Smooth muscle cell (in vitro differentiated cells): Measurements from ENCODE around the gene NUP210L. TPM values are rescaled to one million over a fixed set of nuclear protein-coding genes. Genes with fewer than 3 reads are reported as not detected.

ENCODE experiments used
- DNase-seq: peaks from one replicate; lab custom pipeline; 2025; ENCODE audit not compliant: unreplicated experiment; lab: John Stamatoyannopoulos, UW
- H2AFZ ChIP-seq: fragments of 200-600 bp; sonication (generic); 2 replicates; pipeline ENCODE4 v1.6.0; 2016; ENCODE audit warnings: antibody characterized with exemption, low read depth, mild to moderate bottlenecking
- H3F3A ChIP-seq: fragments of 200-600 bp; sonication (generic); 2 replicates; pipeline ENCODE4 v1.6.0; 2017; ENCODE audit warnings: antibody characterized with exemption, low read depth
- H3K27ac ChIP-seq: fragments of 200-600 bp; sonication (generic); 2 replicates; pipeline ENCODE4 v1.5.1; 2016; ENCODE audit warnings: low read depth, mild to moderate bottlenecking
- H3K27me3 ChIP-seq: fragments of 200-600 bp; sonication (generic); 2 replicates; pipeline ENCODE4 v1.6.1; 2016; ENCODE audit warnings: low read depth, mild to moderate bottlenecking
- H3K36me3 ChIP-seq: fragments of 200-600 bp; sonication (generic); 2 replicates; pipeline ENCODE4 v1.5.1; 2016; ENCODE audit warnings: low read depth
- H3K4me1 ChIP-seq: fragments of 200-600 bp; sonication (generic); 2 replicates; pipeline ENCODE4 v1.5.1; 2016; ENCODE audit warnings: low read depth
- H3K4me2 ChIP-seq: fragments of 200-600 bp; sonication (generic); 2 replicates; pipeline ENCODE4 v1.6.0; 2016; ENCODE audit warnings: mild to moderate bottlenecking
- H3K4me3 ChIP-seq: fragments of 200-600 bp; sonication (generic); 2 replicates; pipeline ENCODE4 v1.5.1; 2016; ENCODE audit warnings: mild to moderate bottlenecking
- H3K79me2 ChIP-seq: fragments of 200-600 bp; sonication (generic); 2 replicates; pipeline ENCODE4 v1.6.0; 2016; ENCODE audit warnings: low read depth, mild to moderate bottlenecking
- H3K9ac ChIP-seq: fragments of 200-600 bp; sonication (generic); 2 replicates; pipeline ENCODE4 v1.6.0; 2016; ENCODE audit warnings: low read depth
- H3K9me3 ChIP-seq: fragments of 200-600 bp; sonication (generic); replicated peaks from 2 replicates; pipeline ENCODE4 v1.5.1; 2016; ENCODE audit warnings: low read depth
- H4K20me1 ChIP-seq: fragments of 200-600 bp; sonication (generic); 2 replicates; pipeline ENCODE4 v1.6.0; 2016; ENCODE audit warnings: low read depth
- CTCF ChIP-seq: fragments of 200-600 bp; sonication (generic); IDR thresholded peaks from 2 replicates; pipeline ENCODE4 v1.5.1; 2017; ENCODE audit warnings: borderline replicate concordance, mild to moderate bottlenecking, antibody characterized with exemption; ENCODE audit not compliant: insufficient read depth, poor library complexity, severe bottlenecking
- WGBS: methylation state at CpG from one replicate; pipeline ENCODE4 v1.1.7; 2016; ENCODE audit warnings: low lambda C conversion rate; 5-methylcytosine and 5-hydroxymethylcytosine counted together
- polyA plus RNA-seq: library from polyadenylated mRNA; unstranded; fragments of >200 nt; fragmentation: Nextera tagmentation; extraction: Ambion mirVana; gene quantifications from 2 replicates; pipeline ENCODE4 v1.2.1, GENCODE V29; 2016
- total RNA-seq: library from RNA; depleted of rRNA; stranded (reverse); fragments of >200 nt; gene quantifications from 2 replicates; pipeline ENCODE4 v1.2.3, GENCODE V29; 2014

NUP210L gene
- total and polyA plus RNA-seq, 2 experiments from 2014 or later = 0.90 TPM; not detected in 1

DNA sequence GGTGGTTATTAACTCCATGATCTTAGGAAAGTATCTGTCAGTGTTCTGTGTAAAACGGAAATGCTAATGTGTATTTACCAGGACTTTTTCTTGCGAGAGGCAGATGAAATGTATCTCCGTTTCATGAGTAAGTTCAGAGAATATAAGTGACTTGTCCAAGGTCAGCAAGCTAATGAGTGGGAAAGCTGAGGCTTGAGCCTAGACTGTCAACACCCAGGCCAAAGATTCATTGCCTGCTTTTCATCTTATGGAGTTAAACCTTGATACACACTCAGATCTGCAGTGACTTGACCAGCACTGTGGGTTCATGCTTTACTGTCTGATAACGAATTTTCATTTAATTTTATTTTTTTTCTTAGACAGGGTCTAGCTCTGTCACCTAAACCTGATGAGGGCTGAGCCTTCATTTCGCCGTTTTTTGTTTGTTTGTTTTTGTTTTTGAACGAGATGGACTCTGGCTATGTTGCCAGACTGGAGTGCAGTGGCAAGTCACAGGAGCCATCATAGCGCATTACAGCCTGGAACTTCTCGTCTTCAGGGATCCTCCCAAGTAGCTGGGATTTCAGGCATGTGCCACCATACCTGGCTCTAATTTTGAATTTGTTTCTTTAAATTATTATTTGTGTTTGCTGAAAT is 176.5 kb downstream of the NUP210L start:
- no peak for DNase-seq
- WGBS = 78% methylated on average over 9 of the region's 9 CpGs
- Histone ChIP-seq H3K4me3 (peak overlapping the region; percentile 82), H3K79me2 (peaks cover 18% of the 10 kb centered on the region), H3K4me1 (peaks cover 8% of the 10 kb centered on the region), H3K27me3 (no peaks in the 10 kb centered on the region), H3K9me3 (no peaks in the 10 kb centered on the region), H2AFZ (peak overlapping the region; percentile 64), H3F3A (peaks cover 19% of the 10 kb centered on the region), H3K9ac (no peak overlapping the region), H3K27ac (peak overlapping the region; percentile 56), H3K36me3 (no peaks in the 10 kb centered on the region), H4K20me1 (peaks cover 10% of the 10 kb centered on the region), H3K4me2 (peak overlapping the region; percentile 94)
- TF ChIP-seq CTCF = no peak

DNA sequence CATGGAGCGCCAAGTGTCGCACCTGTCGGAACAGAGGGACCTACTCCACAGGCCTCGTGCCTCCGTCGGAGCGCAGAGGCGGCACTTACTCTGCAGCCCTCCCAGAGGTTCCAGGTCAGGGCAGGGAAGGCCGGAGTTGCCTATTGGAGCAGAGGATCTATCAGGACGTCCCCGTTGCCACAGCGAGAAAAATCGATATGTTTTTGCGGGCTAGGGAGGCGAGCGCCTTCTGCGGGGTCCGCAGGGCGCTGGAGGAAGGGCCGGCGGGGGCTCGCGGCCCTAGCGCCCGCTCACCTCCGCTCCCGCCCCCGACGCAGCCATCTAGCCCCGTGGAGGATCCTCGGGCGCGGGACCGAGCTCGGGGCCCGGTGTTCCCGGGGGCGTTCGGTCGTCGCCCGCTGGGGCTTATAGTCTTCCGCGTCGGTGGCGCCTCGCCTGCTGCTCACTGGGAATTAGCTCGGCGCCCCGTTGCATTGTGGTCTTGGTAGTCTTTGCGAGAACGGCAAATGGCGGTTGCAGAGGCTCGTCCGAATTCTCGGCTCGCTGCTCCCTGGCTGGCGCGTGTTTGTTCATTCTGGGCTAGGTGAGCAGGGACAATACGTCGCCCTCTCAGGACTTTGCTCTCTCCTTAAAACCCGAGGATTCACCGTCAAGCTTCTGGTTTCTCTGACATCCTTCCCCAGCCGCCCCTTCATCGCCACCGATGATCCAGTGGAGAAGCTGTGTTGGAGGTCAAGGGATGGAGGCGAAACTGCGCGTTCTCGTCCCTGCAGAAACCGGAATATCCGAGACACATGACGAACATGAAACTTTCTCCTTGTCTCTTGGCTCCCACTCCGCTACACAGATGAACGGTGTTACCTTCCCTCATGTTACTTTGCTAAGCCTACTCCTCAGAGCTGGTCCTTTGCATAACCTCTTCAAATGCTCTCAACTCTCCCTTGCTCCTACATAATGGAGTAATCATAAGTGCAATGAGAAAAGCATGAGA is 177.3 kb downstream of the NUP210L start, which contains the start of gene JTB:
JTB (minus strand) TSS at position 425 of the 991 bp plus-strand sequence; CDS start at position 3, 422 bp downstream.
- H3K27me3 ChIP-seq = no peaks in the 10 kb centered on the region
- peak within 1 kb of the TSS; percentile 94 for H3K4me2 ChIP-seq
- peaks cover 18% of the 10 kb centered on the region for H3K79me2 ChIP-seq
- no peaks in the 10 kb centered on the region for H3K36me3 ChIP-seq
- no peak for TF ChIP-seq CTCF
- H2AFZ ChIP-seq = peak within 1 kb of the TSS; percentile 64
- peaks cover 19% of the 10 kb centered on the region for H3F3A ChIP-seq
- peak within 1 kb of the TSS; percentile 82 for H3K4me3 ChIP-seq
- WGBS = under 1% methylated on average over 75 of the region's 75 CpGs
- peak; percentile 30 for DNase-seq
- peak within 1 kb of the TSS; percentile 56 for H3K27ac ChIP-seq
- H4K20me1 ChIP-seq = peaks cover 10% of the 10 kb centered on the region
- no peaks in the 10 kb centered on the region for H3K9me3 ChIP-seq
- peak within 1 kb of the TSS; percentile 83 for H3K9ac ChIP-seq
- peaks cover 8% of the 10 kb centered on the region for H3K4me1 ChIP-seq

GRCh38 chr1:153976819-153977249 is 178.0 kb downstream of the NUP210L start:
- no peaks in the 10 kb centered on the region for H3K9me3 ChIP-seq
- no peak for DNase-seq
- peak overlapping the region; percentile 83 for H3K9ac ChIP-seq
- peak overlapping the region; percentile 82 for H3K4me3 ChIP-seq
- TF ChIP-seq CTCF = no peak
- 2% methylated on average over 16 of the region's 16 CpGs for WGBS
- H4K20me1 ChIP-seq = peaks cover 10% of the 10 kb centered on the region
- peak overlapping the region; percentile 64 for H2AFZ ChIP-seq
- H3K27me3 ChIP-seq = no peaks in the 10 kb centered on the region
- peak overlapping the region; percentile 94 for H3K4me2 ChIP-seq
- H3K79me2 ChIP-seq = peaks cover 18% of the 10 kb centered on the region
- H3K4me1 ChIP-seq = peaks cover 8% of the 10 kb centered on the region
- H3F3A ChIP-seq = peaks cover 22% of the 10 kb centered on the region
- no peaks in the 10 kb centered on the region for H3K36me3 ChIP-seq
- peak overlapping the region; percentile 56 for H3K27ac ChIP-seq
